Rectal smooth muscle tissue (tissue), 1 donor: Measurements from ENCODE around the gene PLXNA4.
"Not testable (repeated sequence)": the region's sequence is repeated elsewhere in the genome, so short reads cannot be mapped to it uniquely, and the experiment has no call there.

Source experiments
- H3K27ac ChIP-seq: one replicate; pipeline ENCODE4 v1.7.0; 2013; ENCODE audit warnings: low read depth, low read length, inconsistent platforms
- H3K27me3 ChIP-seq: one replicate; pipeline ENCODE4 v1.7.0; 2013; ENCODE audit warnings: low read length; ENCODE audit not compliant: control insufficient read depth, insufficient read depth
- H3K36me3 ChIP-seq: one replicate; pipeline ENCODE4 v1.7.0; 2013; ENCODE audit warnings: low read length; ENCODE audit not compliant: control insufficient read depth, insufficient read depth
- H3K4me1 ChIP-seq: one replicate; pipeline ENCODE4 v1.7.0; 2013; ENCODE audit warnings: low read length; ENCODE audit not compliant: control insufficient read depth, insufficient read depth
- H3K4me3 ChIP-seq: one replicate; pipeline ENCODE4 v1.7.0; 2013; ENCODE audit warnings: low read length
- H3K9ac ChIP-seq: one replicate; pipeline ENCODE4 v1.7.0; 2013; ENCODE audit warnings: low read length

Gene PLXNA4

GRCh38 chr7:132390049-132390448 is 186.2 kb downstream of the PLXNA4 start:
- not testable (repeated sequence) for H3K27me3 ChIP-seq, H3K27ac ChIP-seq, H3K4me1 ChIP-seq

GRCh38 chr7:132388688-132389087 is 187.6 kb downstream of the PLXNA4 start:
- H3K27ac ChIP-seq = no peak overlapping the region
- H3K4me3 ChIP-seq = no peak overlapping the region
- no peaks in the 10 kb centered on the region for H3K36me3 ChIP-seq
- peaks cover 2% of the 10 kb centered on the region for H3K27me3 ChIP-seq
- H3K9ac ChIP-seq = no peak overlapping the region
- no peaks in the 10 kb centered on the region for H3K4me1 ChIP-seq

More at GRCh38 chr7:132390049-132390448, 186.2 kb downstream of the PLXNA4 start:
- not testable (repeated sequence) for H3K4me3 ChIP-seq, H3K9ac ChIP-seq, H3K36me3 ChIP-seq

GRCh38 chr7:132387596-132387995 is 188.7 kb downstream of the PLXNA4 start:
- H3K36me3 ChIP-seq = no peaks in the 10 kb centered on the region
- no peaks in the 10 kb centered on the region for H3K4me1 ChIP-seq
- no peak overlapping the region for H3K9ac ChIP-seq
- no peak overlapping the region for H3K4me3 ChIP-seq
- no peak overlapping the region for H3K27ac ChIP-seq
- H3K27me3 ChIP-seq = no peaks in the 10 kb centered on the region

GRCh38 chr7:132386201-132386681 is 190.0 kb downstream of the PLXNA4 start:
- no peak overlapping the region for H3K4me3 ChIP-seq
- H3K36me3 ChIP-seq = no peaks in the 10 kb centered on the region
- H3K9ac ChIP-seq = no peak overlapping the region
- no peak overlapping the region for H3K27ac ChIP-seq
- H3K27me3 ChIP-seq = no peaks in the 10 kb centered on the region
- no peaks in the 10 kb centered on the region for H3K4me1 ChIP-seq

GRCh38 chr7:132383962-132384361 is 192.3 kb downstream of the PLXNA4 start:
- no peaks in the 10 kb centered on the region for H3K4me1 ChIP-seq
- no peak overlapping the region for H3K4me3 ChIP-seq
- no peaks in the 10 kb centered on the region for H3K27me3 ChIP-seq
- H3K36me3 ChIP-seq = no peaks in the 10 kb centered on the region
- no peak overlapping the region for H3K27ac ChIP-seq
- no peak overlapping the region for H3K9ac ChIP-seq

- H3K36me3 ChIP-seq = no peaks in the 10 kb centered on the region
- H3K4me1 ChIP-seq = peaks cover under 1% of the 10 kb centered on the region
- no peak overlapping the region for H3K9ac ChIP-seq
- no peaks in the 10 kb centered on the region for H3K27me3 ChIP-seq
- H3K27ac ChIP-seq = no peak overlapping the region
- no peak overlapping the region for H3K4me3 ChIP-seq
Measured at GRCh38 chr7:132381742-132382472, 194.4 kb downstream of the PLXNA4 start.

GRCh38 chr7:132380059-132380458 is 196.2 kb downstream of the PLXNA4 start:
- H3K4me3 ChIP-seq = no peak overlapping the region
- H3K27ac ChIP-seq = no peak overlapping the region
- H3K27me3 ChIP-seq = no peaks in the 10 kb centered on the region
- H3K36me3 ChIP-seq = no peaks in the 10 kb centered on the region
- no peak overlapping the region for H3K9ac ChIP-seq
- peaks cover 6% of the 10 kb centered on the region for H3K4me1 ChIP-seq

GRCh38 chr7:132379292-132379691 is 197.0 kb downstream of the PLXNA4 start:
- Histone ChIP-seq H3K27ac (no peak overlapping the region), H3K4me1 (peaks cover 6% of the 10 kb centered on the region), H3K36me3 (no peaks in the 10 kb centered on the region), H3K27me3 (no peaks in the 10 kb centered on the region), H3K4me3 (no peak overlapping the region), H3K9ac (no peak overlapping the region)

- H3K27me3 ChIP-seq = no peaks in the 10 kb centered on the region
- H3K36me3 ChIP-seq = no peaks in the 10 kb centered on the region
- H3K4me3 ChIP-seq = no peak overlapping the region
- peaks cover 6% of the 10 kb centered on the region for H3K4me1 ChIP-seq
- no peak overlapping the region for H3K9ac ChIP-seq
- no peak overlapping the region for H3K27ac ChIP-seq
Measured at GRCh38 chr7:132377703-132378584, 198.3 kb downstream of the PLXNA4 start.

- Histone ChIP-seq H3K27ac (no peak overlapping the region), H3K4me1 (peaks cover 6% of the 10 kb centered on the region), H3K4me3 (no peak overlapping the region), H3K9ac (no peak overlapping the region), H3K36me3 (no peaks in the 10 kb centered on the region), H3K27me3 (no peaks in the 10 kb centered on the region)
Measured at GRCh38 chr7:132377015-132377414, 199.3 kb downstream of the PLXNA4 start.

GRCh38 chr7:132376361-132377013 is 199.8 kb downstream of the PLXNA4 start:
- H3K4me3 ChIP-seq = peak overlapping the region; percentile 28
- no peak overlapping the region for H3K9ac ChIP-seq
- H3K27ac ChIP-seq = no peak overlapping the region
- H3K36me3 ChIP-seq = no peaks in the 10 kb centered on the region
- peaks cover 6% of the 10 kb centered on the region for H3K4me1 ChIP-seq
- no peaks in the 10 kb centered on the region for H3K27me3 ChIP-seq

- H3K27me3 ChIP-seq = no peaks in the 10 kb centered on the region
Measured at GRCh38 chr7:132373879-132374278, 202.4 kb downstream of the PLXNA4 start.

More at GRCh38 chr7:132373879-132374278, 202.4 kb downstream of the PLXNA4 start:
- H3K9ac ChIP-seq = no peak overlapping the region
- H3K36me3 ChIP-seq = no peaks in the 10 kb centered on the region
- H3K27ac ChIP-seq = no peak overlapping the region
- peaks cover 6% of the 10 kb centered on the region for H3K4me1 ChIP-seq
- H3K4me3 ChIP-seq = no peak overlapping the region
